Choroid plexus epithelial cell (primary cell): ENCODE data around the gene PIEZO2.

Experiments
- DNase-seq: peaks from one replicate; pipeline ENCODE4 v3.0.0-alpha.2; 2010; ENCODE audit warnings: low read depth
- H3K4me3 ChIP-seq: 2 replicates; pipeline ENCODE4 v1.5.1; 2011; ENCODE audit warnings: low read depth, mild to moderate bottlenecking, control low read depth, low read length, moderate library complexity
- CTCF ChIP-seq: conservative IDR thresholded peaks from 2 replicates; pipeline ENCODE4 v1.5.1; 2011; ENCODE audit warnings: low read depth, mild to moderate bottlenecking, control low read depth, inconsistent platforms, low read length, moderate library complexity

The PIEZO2 gene

GRCh38 chr18:10907749-10908148 is 241.6 kb downstream of the PIEZO2 start:
- H3K4me3 ChIP-seq: no peak overlapping the region
- no peak for TF ChIP-seq CTCF
- DNase-seq: no peak

- TF ChIP-seq CTCF: no peak
- DNase-seq: no peak
- no peak overlapping the region for H3K4me3 ChIP-seq
These were observed 248.0 kb downstream of the PIEZO2 start for GRCh38 chr18:10901329-10901728.

DNA sequence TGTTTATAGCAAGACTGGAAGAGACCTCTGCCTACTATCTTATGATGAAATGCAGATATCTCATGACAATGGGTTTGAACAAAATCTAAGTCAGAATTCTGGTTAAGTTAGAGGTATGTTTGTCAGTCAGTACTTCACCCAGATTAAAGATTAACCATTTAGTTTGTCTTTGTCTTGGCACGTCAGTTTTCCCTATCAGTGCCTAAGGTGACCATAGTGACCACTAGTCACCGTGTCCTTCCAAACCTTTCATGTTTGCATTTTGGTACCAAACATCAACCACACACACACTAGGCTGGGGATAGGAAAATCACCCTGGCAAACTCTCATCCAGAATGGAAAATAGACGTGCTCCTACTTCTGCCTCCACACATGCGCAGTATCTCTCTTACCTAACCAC is 248.9 kb downstream of the PIEZO2 start:
- no peak for DNase-seq
- no peak overlapping the region for H3K4me3 ChIP-seq
- TF ChIP-seq CTCF: no peak

DNA sequence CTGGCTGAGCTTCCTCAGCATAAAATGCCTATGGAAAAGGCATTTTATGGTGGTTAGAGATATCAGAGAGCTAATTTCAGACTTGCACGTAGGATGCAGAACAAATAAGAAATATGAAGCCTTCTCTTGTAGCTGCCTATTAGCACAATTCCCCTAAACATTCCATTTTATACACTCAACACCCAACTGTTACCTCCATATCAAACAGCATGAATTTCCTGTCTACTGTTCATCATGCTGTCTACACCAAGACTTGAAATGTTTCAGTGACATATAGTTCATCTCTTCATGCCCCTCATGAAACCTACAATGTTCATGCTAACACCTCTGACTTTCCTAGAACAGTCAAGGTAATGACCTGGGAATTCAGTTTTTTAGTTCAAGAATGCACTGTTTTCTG is 249.9 kb downstream of the PIEZO2 start:
- no peak overlapping the region for H3K4me3 ChIP-seq
- TF ChIP-seq CTCF: no peak
- DNase-seq: peak; percentile 23

DNA sequence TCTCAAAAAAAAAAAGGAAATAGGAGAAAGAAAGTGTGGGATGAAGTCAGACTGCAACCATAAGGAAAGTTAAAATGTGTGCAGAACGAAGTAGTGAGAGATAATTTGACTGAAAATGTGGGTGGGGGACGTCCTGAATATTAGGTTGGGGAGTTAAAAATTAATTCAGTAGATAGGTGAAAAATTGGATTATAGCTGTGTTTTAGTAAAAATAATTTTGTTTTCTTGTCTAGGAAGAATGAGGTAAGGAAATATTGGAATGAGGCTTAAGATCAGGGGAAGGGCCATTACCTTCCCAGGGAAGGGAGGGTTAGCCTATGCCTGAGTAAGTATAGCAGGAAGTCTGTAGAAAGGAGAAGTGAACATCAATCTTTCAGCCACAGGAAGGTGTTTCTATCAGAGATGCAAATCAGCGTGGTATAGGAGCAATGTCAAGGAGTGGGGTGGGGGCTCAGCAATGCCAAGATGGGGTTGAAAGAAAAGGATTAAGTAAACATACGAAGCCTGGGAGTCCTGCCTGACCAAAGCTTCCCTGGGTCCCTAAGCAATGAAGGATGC is 250.9 kb downstream of the PIEZO2 start:
- no peak overlapping the region for H3K4me3 ChIP-seq
- no peak for TF ChIP-seq CTCF
- no peak for DNase-seq

DNA sequence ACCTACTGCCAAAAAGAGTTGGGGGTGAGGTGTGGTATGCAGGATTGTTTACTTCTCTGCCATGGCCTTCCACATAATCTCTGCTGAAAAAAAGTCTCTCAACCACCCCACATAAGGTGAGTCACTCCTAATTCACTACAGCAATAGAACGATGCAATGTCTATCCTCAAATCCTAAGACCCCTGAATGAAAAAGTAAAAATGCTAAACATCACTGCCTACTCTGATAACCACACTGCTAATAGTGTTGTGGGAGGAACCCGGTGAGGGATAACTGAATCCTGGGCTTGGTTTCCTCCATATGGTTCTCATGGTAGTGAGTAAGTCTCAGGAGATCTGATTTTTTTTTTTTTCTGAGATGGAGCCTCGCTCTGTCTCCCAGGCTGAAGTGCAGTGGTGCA is 252.5 kb downstream of the PIEZO2 start:
- H3K4me3 ChIP-seq: no peak overlapping the region
- DNase-seq: peak; percentile 29
- no peak for TF ChIP-seq CTCF

- no peak overlapping the region for H3K4me3 ChIP-seq
- no peak for DNase-seq
- TF ChIP-seq CTCF: no peak
These were observed 253.4 kb downstream of the PIEZO2 start for GRCh38 chr18:10895976-10896375.
